OCI-LY7 (cell line): ENCODE results near the gene VEGFD.

Experiments
- EZH2phosphoT487 ChIP-seq: fragments of 200-600 bp; sonication (generic); IDR thresholded peaks from 2 replicates; pipeline ENCODE4 v1.6.1; 2018; ENCODE audit warnings: low read depth, borderline replicate concordance, mild to moderate bottlenecking, mixed run types, antibody characterized with exemption, low read length, moderate library complexity, mixed read lengths
- TF ChIP-seq, protein P1 (sequence below): fragments of 200-600 bp; sonication (generic); conservative IDR thresholded peaks from 2 replicates; pipeline ENCODE4 v1.5.1; 2014; ENCODE audit warnings: mild to moderate bottlenecking, antibody characterized with exemption, low read length, moderate library complexity, mixed read lengths

DNA sequence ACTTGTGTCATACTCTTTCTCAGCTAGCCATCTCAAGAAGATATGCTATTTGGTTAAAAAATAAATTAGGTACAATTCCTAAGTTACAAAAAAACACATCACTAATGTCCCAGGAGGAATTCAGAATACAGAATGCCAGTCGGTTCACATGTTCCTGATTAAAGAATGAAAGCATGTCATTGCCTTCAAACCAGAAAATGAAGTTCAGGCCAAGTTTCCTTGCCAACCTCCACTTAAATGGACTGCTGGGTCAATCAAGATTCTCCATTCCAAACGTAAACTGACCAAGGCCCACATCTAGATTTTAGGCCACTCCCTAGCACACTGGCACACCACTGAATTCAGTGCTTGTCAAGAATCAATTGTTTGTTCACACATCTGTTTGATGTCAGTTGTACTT, 55.4 kb downstream of the VEGFD start:
- TF ChIP-seq, protein P1, sequence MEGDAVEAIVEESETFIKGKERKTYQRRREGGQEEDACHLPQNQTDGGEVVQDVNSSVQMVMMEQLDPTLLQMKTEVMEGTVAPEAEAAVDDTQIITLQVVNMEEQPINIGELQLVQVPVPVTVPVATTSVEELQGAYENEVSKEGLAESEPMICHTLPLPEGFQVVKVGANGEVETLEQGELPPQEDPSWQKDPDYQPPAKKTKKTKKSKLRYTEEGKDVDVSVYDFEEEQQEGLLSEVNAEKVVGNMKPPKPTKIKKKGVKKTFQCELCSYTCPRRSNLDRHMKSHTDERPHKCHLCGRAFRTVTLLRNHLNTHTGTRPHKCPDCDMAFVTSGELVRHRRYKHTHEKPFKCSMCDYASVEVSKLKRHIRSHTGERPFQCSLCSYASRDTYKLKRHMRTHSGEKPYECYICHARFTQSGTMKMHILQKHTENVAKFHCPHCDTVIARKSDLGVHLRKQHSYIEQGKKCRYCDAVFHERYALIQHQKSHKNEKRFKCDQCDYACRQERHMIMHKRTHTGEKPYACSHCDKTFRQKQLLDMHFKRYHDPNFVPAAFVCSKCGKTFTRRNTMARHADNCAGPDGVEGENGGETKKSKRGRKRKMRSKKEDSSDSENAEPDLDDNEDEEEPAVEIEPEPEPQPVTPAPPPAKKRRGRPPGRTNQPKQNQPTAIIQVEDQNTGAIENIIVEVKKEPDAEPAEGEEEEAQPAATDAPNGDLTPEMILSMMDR: no peak
- TF ChIP-seq EZH2phosphoT487: no peak
